Stimulated activated CD4-positive, alpha-beta T cell treated with anti-CD3 and anti-CD28 coated beads, Interleukin-1b, Interleukin-23, amount 100 ng/mL, for 24 hours (primary cell): ENCODE data around the gene FKBP15.
"Not testable (repeated sequence)": the region's sequence is repeated elsewhere in the genome, so short reads cannot be mapped to it uniquely, and the experiment has no call there.

Source experiments
- DNase-seq, 4 experiments: peaks; one replicate each; pipeline ENCODE4 v3.0.0-alpha.2; 2020; ENCODE audit warnings: low read depth in 4 of 4, low spot score in 1 of 4

Gene FKBP15

DNA sequence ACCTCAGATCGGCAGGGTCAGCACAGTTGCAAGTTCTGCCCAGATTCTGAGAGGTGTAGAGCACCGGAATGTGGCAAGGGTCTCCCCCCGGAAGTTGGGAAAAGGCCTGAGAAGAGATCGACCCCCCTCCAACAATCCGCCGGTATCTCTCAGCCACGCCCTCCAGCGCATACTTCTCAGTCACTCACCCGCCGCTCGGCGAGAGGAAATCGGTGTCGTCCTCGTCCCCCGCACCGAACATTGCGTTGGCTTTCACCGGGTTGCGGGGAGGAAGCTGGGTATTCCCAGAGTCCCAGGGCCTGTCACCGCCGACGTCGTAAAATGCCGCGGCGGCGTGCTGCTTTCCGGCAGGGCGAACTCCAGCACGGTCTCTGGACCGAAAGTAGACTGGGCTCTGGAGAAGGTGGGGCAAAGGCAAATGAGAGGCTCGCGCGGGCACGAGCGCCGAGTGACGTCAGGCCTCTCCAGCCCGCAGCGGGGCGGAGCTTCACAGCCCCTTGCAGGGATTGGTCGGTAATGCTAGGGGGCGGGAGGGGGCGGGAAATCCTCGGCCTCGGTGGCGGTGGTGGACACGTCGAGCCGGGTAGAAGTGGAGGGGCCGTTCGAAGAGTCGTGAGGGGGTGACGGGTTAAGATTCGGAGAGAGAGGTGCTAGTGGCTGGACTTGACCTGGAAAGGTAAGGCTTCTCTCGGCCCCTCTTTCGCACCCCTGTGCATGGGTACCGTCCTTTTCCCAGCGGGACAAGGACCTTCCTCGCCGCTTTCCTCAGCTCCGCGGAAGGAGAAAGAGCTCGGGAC is at the start of gene FKBP15, which contains the start of gene SLC31A1:
TSS of gene FKBP15 (minus strand) at position 275 of the 797 bp plus-strand sequence. CDS start at position 241, 34 bp downstream.
TSS of gene SLC31A1 (plus strand) at position 542 of the 797 bp plus-strand sequence. CDS start 34,605 bp downstream, outside the sequence.
- DNase-seq = peak; percentile 86 to 96 (median 92)

- DNase-seq = no peak
Measured at GRCh38 chr9:113269871-113270270, 48.8 kb upstream of the FKBP15 start.

- DNase-seq = no peak
Measured at GRCh38 chr9:113269355-113269754, 48.3 kb upstream of the FKBP15 start.

- DNase-seq = no peak
Measured at GRCh38 chr9:113267911-113268566, 47.0 kb upstream of the FKBP15 start.

GRCh38 chr9:113266174-113266573 is 45.1 kb upstream of the FKBP15 start:
- DNase-seq = no peak

GRCh38 chr9:113261917-113262671 is 41.0 kb upstream of the FKBP15 start:
- no peak for DNase-seq

DNA sequence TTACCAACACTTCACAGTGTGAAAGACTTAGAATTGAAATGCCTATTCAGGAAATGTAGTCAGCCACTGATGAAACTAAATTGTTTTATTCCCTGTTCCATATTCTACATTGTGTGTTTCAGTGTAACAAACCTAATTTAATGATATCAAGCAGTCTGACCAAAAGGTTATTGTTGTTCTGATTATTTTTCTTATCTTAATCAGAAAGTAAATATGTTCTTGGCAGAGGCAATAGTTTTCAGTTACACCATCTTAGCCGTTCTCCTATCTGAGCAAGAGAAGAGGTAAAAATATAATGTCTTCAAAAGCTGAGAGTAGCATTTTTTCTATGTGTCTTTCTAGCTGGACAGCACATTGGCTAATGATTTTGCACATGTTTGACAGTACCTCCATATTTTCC is 37.2 kb upstream of the FKBP15 start:
- no peak for DNase-seq

DNA sequence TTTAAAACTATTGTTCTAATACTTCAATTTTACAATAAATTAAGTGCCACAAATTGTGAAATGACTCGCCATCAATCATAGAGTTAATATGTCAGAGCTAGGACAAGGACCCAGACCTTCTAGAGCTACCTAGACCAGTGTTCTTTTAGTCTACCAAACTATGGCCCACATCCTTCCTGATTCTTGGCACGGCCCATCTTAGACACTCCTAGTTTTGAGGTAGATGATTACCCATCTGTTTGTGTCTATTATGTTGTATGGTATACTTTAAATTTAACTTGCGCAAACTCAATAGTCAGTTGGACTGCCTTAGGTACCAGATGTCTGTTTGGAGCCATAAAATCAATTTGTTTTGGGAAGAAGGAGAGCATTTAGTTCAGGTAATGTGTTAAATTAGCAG is 36.8 kb upstream of the FKBP15 start:
- DNase-seq = no peak

DNA sequence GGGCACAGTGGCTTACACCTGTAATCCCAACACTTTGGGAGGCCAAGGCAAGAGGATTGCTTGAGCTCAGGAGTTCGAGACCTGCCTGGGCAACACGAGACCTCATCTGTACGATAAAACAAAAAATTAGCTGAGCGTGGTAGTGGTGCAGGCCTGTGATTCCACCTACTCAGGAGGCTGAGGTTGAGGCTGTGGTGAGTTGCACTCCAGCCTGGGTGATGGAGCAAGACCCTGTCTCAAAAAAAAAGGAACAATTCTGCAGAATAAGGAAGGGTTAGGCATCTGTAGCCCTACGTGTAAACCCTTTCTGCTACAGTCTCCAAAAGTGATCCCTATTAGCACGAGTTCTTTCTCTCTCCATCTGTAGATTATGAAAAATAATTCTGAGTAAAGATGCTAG is 34.4 kb upstream of the FKBP15 start:
- DNase-seq = no peak

DNA sequence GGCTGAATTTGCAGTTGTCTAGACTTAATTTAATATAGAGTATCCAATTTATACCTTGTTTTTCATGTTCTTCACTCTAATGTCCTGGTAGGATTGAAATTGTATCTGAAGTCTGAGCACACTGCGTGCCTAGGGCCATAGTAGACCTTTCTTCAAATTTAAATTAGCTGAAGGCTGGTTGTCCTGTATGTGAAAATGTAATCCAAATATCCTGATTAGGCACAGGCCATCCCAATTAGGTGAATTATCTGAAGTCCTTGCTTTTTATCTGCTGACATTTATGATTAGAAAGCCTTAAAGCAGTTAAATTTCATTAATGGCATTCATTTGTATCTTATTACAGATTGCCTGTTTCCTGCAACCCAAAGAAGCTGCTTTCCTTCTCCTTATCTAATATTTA is 33.9 kb upstream of the FKBP15 start:
- no peak for DNase-seq

- no peak for DNase-seq
Measured at GRCh38 chr9:113250807-113251206, 29.7 kb upstream of the FKBP15 start.

GRCh38 chr9:113249661-113250060 is 28.6 kb upstream of the FKBP15 start:
- not testable (repeated sequence) for DNase-seq

DNA sequence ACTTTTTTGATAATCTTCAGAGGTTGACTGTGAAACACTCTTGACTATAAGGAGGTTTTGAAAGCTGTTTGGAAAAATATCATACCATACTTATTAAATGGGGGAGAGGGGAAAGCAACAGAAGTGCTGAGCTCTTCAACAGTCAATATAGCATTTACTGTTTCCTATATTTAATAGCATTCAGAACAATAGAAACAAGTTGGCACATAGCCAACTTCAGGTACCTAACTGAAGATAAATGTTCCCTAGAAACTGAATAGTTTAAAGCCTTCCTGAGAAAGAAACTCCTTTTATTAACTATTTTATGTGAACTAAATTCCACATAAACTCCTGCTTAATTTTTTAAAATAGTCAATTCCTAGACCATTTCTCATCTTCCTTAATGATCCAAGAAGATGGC is 26.6 kb upstream of the FKBP15 start:
- DNase-seq = no peak

DNA sequence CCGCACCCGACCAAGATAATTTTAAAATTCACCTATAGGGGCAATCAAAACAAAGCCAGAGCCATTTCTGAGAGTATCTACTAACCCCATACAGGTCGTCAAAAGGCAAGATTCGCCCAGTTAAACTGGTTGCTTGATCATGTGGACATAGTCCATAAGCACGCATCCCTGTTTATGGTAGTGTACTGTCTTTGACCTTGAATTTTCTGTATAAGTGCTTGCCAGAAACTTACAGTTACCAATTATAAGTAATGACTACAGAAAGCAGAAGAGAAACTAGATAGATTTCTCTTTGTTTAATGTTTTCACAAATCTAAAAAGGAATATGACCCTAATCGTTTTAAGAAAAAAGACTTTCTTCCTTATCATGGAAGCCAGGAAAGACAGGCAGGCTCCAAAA is 25.9 kb upstream of the FKBP15 start:
- no peak for DNase-seq

- DNase-seq = no peak
Measured at GRCh38 chr9:113245894-113246293, 24.8 kb upstream of the FKBP15 start.

DNA sequence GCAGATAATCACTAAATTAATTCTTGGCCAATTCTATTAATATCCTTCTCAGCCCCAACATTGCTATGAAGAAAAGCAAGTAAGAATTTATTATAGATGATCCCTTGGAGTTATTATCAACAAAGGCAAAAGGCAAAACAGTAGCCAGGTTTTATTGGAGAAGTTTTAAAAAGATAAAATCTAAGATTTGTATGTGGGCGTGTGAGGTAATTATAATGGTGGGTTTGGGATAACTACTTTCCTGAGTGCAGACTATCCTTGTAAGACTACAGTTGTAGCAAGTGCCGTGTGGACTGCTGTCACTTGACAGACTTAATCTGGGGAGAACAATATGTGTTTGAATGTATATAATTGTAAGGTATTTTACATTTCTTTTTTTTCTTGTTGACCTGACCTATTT is 23.5 kb upstream of the FKBP15 start:
- DNase-seq = no peak

DNA sequence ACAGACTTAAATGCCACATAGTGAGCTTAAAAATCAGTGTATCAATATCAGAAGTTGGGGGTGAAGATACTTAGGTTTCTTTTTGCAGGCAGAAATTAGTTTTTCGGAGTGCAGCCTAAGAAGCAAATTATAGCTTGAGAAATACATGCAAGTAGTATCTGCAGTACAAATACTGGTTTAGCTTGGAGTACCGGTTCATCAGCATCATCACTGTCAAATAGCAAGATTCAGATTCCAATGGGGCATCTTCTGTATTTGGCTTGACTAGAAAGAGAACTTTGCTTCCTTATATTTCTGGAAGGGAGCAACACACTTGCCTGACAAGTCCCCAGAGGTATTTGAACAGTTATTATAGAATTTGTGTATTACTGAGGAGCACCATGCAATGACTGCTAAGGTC is 20.1 kb upstream of the FKBP15 start:
- DNase-seq = no peak

DNA sequence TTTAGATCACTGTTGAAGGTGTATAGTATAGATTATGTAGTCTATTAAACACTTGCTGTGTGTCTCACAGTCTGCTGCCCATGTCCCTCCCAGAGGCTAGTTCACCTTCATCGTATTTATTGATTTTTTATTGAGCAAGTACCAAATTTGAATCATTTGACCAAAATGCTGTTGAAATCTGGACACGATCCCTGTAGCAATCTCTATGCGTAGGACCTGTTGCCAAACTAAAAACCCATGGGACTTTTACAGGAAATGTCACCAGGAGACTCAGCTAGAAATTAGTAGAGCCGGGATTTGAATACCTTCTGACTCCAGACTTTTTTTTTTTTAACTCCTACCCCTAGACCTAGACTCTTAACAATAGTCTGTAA is 17.8 kb upstream of the FKBP15 start:
- DNase-seq = no peak

DNA sequence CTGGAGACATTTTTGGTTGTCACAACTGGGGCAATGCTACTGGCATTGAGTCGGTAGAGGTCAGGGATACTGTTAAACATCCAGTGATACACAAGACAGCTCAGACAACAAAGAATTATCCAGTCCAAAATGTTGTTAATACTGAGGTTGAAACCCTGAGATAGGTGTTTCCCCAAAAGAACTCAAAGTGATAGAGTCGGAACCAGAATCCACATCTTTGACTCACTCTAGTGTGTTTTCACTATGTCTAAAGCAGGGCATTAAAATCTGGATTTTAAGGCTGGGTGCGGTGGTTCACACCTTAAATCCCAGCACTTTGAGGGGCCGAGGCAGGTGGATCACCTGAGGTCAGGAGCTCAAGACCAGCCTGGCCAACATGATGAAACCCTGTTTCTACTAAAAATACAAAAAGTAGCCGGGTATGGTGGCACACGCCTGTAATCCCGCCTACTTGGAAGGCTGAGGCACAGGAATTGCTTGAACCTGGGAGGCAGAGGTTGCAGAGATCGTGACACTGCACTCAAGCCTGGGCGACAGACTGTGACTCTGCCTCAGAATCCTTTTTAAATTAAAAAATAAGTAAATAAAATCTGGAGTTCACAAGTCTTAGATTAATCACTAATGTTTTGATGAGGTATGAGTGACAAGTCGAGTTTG is 17.3 kb upstream of the FKBP15 start:
- no peak for DNase-seq

- no peak for DNase-seq
Measured at GRCh38 chr9:113237026-113237425, 15.9 kb upstream of the FKBP15 start.

DNA sequence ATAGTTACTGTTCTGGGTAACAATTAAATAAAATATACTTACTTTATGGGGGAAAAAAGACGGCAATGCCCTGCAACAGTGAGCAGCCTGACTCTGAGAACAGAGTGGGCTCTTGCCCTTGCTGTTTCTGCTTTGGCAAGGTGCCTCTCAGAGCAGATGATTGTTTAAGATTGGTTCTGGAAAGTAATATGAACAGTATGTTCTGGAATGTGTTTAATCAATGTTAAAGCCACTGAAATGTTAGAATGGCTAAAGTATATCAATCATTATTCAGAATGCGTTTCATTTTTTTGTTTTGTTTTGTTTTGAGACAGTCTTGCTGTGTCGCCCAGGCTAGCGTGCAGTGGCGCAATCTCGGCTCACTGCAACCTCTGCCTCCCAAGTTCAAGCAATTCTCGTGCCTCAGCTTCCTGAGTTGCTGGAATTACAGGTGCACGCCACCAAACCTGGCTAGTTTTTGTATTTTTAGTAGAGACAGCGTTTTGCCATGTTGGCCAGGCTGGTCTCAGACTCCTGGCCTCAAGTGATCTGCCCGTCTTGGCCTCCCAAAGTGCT is 14.7 kb upstream of the FKBP15 start:
- DNase-seq = not testable (repeated sequence)
